ENCODE results near the gene ZBTB21. TPM values are rescaled to one million over a fixed set of nuclear protein-coding genes. Genes with fewer than 3 reads are reported as not detected.

Gene ZBTB21
- total and polyA plus RNA-seq, 9 of the 15 experiments (the other 6 are each of a cell fraction or from before 2014, with no cell fraction given) = 2.2 to 15.2 (median 8.7) TPM

DNA sequence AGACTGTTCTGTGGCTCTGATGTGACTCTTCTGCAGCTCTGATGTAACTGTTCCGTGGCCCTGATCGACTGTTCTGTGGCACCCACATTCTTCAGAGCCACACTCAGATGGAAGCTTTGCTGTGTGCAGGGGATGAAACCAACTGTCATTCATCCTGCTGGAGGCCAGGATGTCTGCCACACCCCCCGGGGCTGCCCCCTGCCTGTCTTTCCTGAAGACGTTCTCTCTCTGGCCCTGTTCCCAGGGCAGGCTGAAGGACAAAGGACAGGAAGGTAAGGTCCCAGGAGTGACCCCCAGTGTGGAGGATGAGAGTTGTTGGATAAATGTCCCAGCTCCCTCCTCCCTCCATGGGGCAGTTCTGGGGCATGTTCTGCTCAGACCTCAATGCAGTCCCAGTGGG lies 31.6 kb upstream of the ZBTB21 start:
- Histone ChIP-seq H3K9me3 (replicated peaks; ENCODE audit: control insufficient read depth, insufficient read depth, low read depth, low read length) (0 out of 2 replicates have a peak, but pooled peaks cover 5% of the 10 kb centered on the region), H3K4me3 (no peak overlapping the region), H3K36me3 (ENCODE audit: control insufficient read depth, insufficient read depth, low read length) (no peaks in the 10 kb centered on the region), H3K27ac (ENCODE audit: extremely low read depth, low read depth, low read length) (no peak overlapping the region), H3K4me1 (replicated peaks in 1 of 2; ENCODE audit: control insufficient read depth in 2 of 2, insufficient read depth in 2 of 2, low read length in 2 of 2) (peaks cover 3 to 8% of the 10 kb centered on the region in 2 experiments; a peak in 2 of 5 replicates), H3K9ac (ENCODE audit: insufficient read depth in 1 of 2, low read depth in 2 of 2, low read length in 2 of 2) (no peak overlapping the region), H3K4me2 (ENCODE audit: insufficient read depth, low read length) (no peak overlapping the region), H3K79me2 (ENCODE audit: control insufficient read depth, insufficient read depth, low read length) (no peaks in the 10 kb centered on the region), H2AFZ (ENCODE audit: low read depth, low read length) (no peak overlapping the region), H3K27me3 (ENCODE audit: control insufficient read depth in 2 of 2, insufficient read depth in 2 of 2, low read length in 2 of 2) (peaks cover 59 to 74% of the 10 kb centered on the region in 2 experiments), H4K20me1 (replicated peaks; ENCODE audit: control insufficient read depth, insufficient read depth, low read length) (peaks cover 15% of the 10 kb centered on the region), H3K9me1 (ENCODE audit: control insufficient read depth, insufficient read depth, low read length) (no peaks in the 10 kb centered on the region)
- BruUV-seq (replicated peaks) = no TSS peak
- WGBS (ENCODE audit: insufficient coverage, low coverage, missing lambda C conversion rate) = 3% methylated on average over 4 of the region's 4 CpGs
- intact Hi-C loops (cut with micrococcal nuclease) = no loop called here
- no peak for DNase-seq (ENCODE audit: extremely low read depth in 1 of 4, low spot score in 3 of 4)
- POLR2A ChIA-PET = no interaction called here
- FAIRE-seq = no peak
- ATAC-seq = no peak
- CTCF ChIA-PET (ENCODE audit: low intra/inter-chr PET ratio) = no interaction called here
- in situ Hi-C loops (cut with MboI) = no loop called here
- TF ChIP-seq ZNF79 (CRISPR knock-in tag; IDR thresholded peaks at IDR 0.05; ENCODE audit: low read depth) (no peak), TFAM (CRISPR knock-in tag; conservative IDR thresholded peaks at IDR 0.05) (no peak), ZNF184 (CRISPR knock-in tag; IDR thresholded peaks at IDR 0.05) (no peak), ZNF384 (IDR thresholded peaks at IDR 0.05; ENCODE audit: low read depth, low read length) (no peak), PURB (CRISPR knock-in tag; IDR thresholded peaks at IDR 0.05; ENCODE audit: low read depth) (no peak), ZNF551 (CRISPR knock-in tag; IDR thresholded peaks at IDR 0.05) (no peak), FOSL1 (tag; conservative IDR thresholded peaks at IDR 0.05) (no peak)
- TF ChIP-seq, protein P1, sequence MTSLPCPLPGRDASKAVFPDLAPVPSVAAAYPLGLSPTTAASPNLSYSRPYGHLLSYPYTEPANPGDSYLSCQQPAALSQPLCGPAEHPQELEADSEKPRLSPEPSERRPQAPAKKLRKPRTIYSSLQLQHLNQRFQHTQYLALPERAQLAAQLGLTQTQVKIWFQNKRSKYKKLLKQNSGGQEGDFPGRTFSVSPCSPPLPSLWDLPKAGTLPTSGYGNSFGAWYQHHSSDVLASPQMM (CRISPR knock-in tag; IDR thresholded peaks at IDR 0.05) = no peak
- TF ChIP-seq, protein P2, sequence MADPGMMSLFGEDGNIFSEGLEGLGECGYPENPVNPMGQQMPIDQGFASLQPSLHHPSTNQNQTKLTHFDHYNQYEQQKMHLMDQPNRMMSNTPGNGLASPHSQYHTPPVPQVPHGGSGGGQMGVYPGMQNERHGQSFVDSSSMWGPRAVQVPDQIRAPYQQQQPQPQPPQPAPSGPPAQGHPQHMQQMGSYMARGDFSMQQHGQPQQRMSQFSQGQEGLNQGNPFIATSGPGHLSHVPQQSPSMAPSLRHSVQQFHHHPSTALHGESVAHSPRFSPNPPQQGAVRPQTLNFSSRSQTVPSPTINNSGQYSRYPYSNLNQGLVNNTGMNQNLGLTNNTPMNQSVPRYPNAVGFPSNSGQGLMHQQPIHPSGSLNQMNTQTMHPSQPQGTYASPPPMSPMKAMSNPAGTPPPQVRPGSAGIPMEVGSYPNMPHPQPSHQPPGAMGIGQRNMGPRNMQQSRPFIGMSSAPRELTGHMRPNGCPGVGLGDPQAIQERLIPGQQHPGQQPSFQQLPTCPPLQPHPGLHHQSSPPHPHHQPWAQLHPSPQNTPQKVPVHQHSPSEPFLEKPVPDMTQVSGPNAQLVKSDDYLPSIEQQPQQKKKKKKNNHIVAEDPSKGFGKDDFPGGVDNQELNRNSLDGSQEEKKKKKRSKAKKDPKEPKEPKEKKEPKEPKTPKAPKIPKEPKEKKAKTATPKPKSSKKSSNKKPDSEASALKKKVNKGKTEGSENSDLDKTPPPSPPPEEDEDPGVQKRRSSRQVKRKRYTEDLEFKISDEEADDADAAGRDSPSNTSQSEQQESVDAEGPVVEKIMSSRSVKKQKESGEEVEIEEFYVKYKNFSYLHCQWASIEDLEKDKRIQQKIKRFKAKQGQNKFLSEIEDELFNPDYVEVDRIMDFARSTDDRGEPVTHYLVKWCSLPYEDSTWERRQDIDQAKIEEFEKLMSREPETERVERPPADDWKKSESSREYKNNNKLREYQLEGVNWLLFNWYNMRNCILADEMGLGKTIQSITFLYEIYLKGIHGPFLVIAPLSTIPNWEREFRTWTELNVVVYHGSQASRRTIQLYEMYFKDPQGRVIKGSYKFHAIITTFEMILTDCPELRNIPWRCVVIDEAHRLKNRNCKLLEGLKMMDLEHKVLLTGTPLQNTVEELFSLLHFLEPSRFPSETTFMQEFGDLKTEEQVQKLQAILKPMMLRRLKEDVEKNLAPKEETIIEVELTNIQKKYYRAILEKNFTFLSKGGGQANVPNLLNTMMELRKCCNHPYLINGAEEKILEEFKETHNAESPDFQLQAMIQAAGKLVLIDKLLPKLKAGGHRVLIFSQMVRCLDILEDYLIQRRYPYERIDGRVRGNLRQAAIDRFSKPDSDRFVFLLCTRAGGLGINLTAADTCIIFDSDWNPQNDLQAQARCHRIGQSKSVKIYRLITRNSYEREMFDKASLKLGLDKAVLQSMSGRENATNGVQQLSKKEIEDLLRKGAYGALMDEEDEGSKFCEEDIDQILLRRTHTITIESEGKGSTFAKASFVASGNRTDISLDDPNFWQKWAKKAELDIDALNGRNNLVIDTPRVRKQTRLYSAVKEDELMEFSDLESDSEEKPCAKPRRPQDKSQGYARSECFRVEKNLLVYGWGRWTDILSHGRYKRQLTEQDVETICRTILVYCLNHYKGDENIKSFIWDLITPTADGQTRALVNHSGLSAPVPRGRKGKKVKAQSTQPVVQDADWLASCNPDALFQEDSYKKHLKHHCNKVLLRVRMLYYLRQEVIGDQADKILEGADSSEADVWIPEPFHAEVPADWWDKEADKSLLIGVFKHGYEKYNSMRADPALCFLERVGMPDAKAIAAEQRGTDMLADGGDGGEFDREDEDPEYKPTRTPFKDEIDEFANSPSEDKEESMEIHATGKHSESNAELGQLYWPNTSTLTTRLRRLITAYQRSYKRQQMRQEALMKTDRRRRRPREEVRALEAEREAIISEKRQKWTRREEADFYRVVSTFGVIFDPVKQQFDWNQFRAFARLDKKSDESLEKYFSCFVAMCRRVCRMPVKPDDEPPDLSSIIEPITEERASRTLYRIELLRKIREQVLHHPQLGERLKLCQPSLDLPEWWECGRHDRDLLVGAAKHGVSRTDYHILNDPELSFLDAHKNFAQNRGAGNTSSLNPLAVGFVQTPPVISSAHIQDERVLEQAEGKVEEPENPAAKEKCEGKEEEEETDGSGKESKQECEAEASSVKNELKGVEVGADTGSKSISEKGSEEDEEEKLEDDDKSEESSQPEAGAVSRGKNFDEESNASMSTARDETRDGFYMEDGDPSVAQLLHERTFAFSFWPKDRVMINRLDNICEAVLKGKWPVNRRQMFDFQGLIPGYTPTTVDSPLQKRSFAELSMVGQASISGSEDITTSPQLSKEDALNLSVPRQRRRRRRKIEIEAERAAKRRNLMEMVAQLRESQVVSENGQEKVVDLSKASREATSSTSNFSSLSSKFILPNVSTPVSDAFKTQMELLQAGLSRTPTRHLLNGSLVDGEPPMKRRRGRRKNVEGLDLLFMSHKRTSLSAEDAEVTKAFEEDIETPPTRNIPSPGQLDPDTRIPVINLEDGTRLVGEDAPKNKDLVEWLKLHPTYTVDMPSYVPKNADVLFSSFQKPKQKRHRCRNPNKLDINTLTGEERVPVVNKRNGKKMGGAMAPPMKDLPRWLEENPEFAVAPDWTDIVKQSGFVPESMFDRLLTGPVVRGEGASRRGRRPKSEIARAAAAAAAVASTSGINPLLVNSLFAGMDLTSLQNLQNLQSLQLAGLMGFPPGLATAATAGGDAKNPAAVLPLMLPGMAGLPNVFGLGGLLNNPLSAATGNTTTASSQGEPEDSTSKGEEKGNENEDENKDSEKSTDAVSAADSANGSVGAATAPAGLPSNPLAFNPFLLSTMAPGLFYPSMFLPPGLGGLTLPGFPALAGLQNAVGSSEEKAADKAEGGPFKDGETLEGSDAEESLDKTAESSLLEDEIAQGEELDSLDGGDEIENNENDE (IDR thresholded peaks at IDR 0.05; ENCODE audit: low read depth, low read length) = no peak
- TF ChIP-seq, protein P3, sequence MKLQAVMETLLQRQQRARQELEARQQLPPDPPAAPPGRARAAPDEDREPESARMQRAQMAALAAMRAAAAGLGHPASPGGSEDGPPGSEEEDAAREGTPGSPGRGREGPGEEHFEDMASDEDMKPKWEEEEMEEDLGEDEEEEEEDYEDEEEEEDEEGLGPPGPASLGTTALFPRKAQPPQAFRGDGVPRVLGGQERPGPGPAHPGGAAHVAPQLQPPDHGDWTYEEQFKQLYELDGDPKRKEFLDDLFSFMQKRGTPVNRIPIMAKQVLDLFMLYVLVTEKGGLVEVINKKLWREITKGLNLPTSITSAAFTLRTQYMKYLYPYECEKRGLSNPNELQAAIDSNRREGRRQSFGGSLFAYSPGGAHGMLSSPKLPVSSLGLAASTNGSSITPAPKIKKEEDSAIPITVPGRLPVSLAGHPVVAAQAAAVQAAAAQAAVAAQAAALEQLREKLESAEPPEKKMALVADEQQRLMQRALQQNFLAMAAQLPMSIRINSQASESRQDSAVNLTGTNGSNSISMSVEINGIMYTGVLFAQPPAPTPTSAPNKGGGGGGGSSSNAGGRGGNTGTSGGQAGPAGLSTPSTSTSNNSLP (IDR thresholded peaks at IDR 0.05; ENCODE audit: borderline replicate concordance, low read depth, low read length) = no peak

Data from K562 (cell line).